Posterior vena cava (tissue), 2 donors: ENCODE results near the gene NEU3. TPM values are rescaled to one million over a fixed set of nuclear protein-coding genes. Genes with fewer than 3 reads are reported as not detected.
"Not testable (repeated sequence)": the region's sequence is repeated elsewhere in the genome, so short reads cannot be mapped to it uniquely, and the experiment has no call there.

Experiments
- DNase-seq: peaks from one replicate; pipeline ENCODE4 v3.0.0-alpha.2; 2020; ENCODE audit warnings: low spot score
- intact Hi-C, 2 donors: fragments of 100-400 bp; cut with DNase I; formaldehyde crosslinking; loops; one replicate each; pipeline versions ENCODE4 v1.14.1 to v1.14.2; 2022 to 2023
- total RNA-seq, 2 donors: library from RNA; stranded (reverse); fragmentation: NEBNext Ultra II Directional; extraction: Animal tissue kit (Norgen Biotek cat#: 25700); gene quantifications; one replicate each; pipeline ENCODE4 v1.2.1, GENCODE V29; 2021
- donor health status: DM: yes; HTN: yes; CAD: no.
- donor health status: DM: yes; HTN: yes; CAD: no.

The NEU3 gene
- total RNA-seq, 2 donors from 2014 or later = 6.3 to 6.8 TPM

DNA sequence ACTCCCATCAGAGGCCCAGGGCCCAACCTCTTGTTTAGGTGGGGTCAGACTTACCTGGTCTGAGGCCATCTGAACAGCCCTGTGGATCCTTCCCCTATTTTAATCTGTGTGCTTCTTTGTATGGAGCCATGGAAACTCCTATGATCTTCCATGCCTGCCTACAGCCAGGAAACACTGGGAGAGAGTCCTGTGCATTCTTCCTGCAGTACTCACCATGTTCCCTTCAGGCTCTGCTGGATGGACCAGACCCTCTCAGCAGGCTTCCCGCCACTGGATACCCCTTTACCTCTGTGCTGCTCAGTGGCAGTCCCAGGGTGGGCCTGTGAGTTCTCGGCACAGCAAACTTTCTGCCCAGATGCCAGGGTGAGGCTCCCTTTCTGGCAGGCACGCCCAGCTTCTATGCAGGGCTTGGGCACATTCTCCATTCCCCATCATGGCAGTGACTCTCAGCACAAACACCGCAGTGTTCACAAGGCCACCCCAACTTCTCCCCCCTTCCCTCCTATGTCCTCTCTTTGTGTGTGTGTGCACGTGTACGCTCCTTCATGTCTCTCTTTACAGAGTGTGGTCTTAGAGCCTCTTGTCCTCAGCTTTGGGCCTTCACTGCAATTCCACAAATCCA, 34.8 kb downstream of the NEU3 start:
- intact Hi-C loops = loop anchor here (10.0 kb wide), 3 partner anchors 99 to 371 kb away; partner anchors contain the start of genes RPS3 (in 1 of the 2) and TPBGL (in 1 of the 2)
- no peak for DNase-seq

DNA sequence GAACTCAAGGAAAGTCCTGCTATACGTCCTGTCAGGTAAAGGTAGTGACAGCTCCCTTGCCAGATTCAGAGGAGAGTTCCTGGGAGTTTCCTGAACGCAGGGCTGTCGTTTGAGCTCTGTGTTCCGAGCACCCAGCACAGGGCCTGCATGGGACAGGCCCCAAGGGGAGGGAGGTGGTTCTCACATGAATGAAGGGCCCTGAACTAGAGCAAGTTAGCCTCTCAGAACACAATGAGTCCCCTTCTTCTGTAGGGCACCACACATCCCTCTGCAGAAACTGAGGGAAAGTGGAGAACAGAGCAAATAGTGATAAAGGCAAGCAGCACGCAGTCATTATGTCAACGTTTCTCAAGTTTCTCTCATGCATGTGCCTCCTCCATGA, 35.3 kb downstream of the NEU3 start:
- DNase-seq = no peak
- intact Hi-C loops = loop anchor here (10.0 kb wide), 3 partner anchors 99 to 371 kb away; partner anchors contain the start of genes RPS3 (in 1 of the 2) and TPBGL (in 1 of the 2)

DNA sequence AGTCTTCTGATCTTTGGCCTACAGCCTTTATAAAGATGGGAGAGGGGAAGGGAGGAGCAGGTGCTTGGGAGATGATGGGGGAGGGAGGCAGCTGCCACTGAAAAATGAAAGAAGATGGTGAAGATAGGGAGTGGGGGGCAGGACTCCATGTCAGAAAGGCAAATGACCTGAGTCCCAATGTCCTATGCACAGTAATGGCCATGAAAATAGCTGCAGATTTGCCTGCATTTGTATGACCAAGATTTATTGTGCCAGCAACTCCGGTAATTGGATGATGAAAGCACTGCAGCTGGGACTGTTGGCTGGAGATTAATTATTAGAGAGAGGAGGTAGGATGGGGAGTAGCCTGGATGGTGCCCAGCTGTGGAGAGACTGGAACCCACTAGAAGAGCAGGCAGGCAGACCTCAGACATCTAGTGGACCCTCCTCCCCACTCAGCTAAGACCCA, 36.1 kb downstream of the NEU3 start:
- DNase-seq = no peak
- intact Hi-C loops = loop anchor here (10.0 kb wide), 3 partner anchors 100 to 370 kb away; partner anchors contain the start of genes RPS3 (in 1 of the 2) and TPBGL (in 1 of the 2)

DNA sequence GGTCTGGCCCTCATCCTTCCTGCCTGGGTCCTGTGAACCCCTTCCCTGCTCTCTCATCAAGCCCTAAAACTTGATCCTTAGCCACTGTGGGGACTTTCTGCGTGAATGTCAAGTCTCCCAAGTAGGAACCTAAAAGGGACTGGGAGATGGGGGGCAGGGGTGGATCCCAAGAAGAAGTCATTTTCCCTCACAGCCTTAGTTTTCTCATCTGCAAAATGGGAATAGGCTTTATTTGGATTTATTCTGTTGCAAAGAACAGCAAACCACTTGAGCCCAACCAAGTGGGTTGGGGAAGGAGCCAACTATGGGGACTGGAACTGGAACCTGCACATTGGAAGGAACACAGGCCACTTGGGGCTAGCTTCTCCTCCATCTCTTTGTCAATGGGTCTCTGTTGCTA, 36.8 kb downstream of the NEU3 start:
- intact Hi-C loops = loop anchor here (10.0 kb wide), 3 partner anchors 101 to 369 kb away; partner anchors contain the start of genes RPS3 (in 1 of the 2) and TPBGL (in 1 of the 2)
- DNase-seq = no peak

DNA sequence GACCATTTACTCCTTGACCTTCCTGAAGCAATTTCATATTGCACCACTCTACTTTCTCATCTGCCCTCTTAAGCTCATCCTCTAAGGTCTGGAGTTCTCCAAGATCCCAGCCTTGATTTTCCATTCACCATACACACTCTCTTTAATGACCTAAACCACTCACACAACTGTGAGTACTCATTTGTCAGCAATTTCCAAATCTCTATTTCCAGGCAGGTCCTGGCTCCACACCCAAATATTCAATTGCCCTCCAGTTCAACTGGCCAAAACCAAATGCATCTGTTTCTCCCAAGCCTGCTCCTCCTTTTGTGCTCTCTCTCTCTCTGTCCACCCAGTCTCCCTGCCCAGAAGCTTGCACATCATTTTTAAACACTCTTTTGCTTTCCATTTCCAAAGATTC, 39.6 kb downstream of the NEU3 start:
- DNase-seq = no peak
- intact Hi-C loops = loop anchor here (10.0 kb wide), 3 partner anchors 104 to 366 kb away; partner anchors contain the start of genes RPS3 (in 1 of the 2) and TPBGL (in 1 of the 2)

DNA sequence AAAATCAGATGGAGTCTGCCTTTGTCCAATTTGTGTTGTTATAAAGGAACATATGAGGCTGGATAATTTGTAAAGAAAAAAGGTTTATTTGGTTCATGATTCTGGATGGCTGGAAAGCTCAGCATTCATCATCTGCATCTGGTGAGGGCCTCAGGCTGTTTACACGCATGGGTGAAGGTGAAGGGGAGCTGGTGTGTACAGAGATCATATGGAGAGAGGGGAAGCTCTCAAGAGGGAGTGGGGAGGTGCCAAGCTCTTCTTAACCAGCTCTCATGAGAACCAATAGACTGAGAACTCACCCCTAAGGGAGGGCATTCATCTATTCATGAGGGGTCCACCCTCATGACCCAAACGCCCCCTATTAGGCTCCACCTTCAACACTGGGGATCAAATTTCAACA, 40.0 kb downstream of the NEU3 start:
- no peak for DNase-seq
- intact Hi-C loops = loop anchor here (10.0 kb wide), 3 partner anchors 104 to 366 kb away; partner anchors contain the start of genes RPS3 (in 1 of the 2) and TPBGL (in 1 of the 2)

DNA sequence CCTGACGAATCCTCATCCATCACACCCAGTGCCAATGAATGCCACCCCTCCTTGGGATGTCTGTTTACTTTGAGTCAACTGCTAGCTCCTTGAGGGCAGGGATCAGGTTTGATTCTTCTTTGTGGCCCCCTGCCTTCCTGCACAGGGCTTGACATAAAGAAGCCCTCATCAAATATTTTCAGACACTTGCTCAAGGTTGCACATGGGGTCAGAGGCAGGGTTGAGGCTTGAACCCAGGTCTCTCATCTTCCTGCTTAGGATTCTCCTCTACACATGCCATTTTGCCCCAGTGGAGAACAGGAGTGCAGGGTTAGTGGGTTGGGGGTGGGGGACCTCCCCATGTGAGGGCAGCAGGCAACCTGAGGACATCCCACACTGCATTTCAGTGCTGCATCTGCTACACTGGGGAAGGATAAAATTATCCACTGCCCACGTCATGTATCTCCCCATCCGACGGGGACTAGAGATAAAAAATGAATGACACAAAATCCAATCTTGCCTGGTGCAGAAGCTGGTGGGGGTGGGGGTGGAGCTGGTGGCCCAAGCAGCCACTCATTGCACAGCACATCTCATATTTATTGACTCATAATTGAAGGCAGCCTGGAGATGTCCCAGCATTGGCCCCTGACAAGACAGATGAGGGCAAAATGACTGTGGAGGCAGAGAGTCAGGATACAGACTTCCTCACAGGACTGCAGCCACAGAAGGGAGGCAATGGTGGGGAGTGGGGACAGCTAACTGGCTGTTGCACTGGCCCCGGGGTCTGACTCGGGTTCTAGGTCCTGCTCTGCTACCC, 41.3 kb downstream of the NEU3 start:
- intact Hi-C loops = loop anchor here (10.0 kb wide), 3 partner anchors 105 to 365 kb away; partner anchors contain the start of genes RPS3 (in 1 of the 2) and TPBGL (in 1 of the 2)
- DNase-seq = no peak

DNA sequence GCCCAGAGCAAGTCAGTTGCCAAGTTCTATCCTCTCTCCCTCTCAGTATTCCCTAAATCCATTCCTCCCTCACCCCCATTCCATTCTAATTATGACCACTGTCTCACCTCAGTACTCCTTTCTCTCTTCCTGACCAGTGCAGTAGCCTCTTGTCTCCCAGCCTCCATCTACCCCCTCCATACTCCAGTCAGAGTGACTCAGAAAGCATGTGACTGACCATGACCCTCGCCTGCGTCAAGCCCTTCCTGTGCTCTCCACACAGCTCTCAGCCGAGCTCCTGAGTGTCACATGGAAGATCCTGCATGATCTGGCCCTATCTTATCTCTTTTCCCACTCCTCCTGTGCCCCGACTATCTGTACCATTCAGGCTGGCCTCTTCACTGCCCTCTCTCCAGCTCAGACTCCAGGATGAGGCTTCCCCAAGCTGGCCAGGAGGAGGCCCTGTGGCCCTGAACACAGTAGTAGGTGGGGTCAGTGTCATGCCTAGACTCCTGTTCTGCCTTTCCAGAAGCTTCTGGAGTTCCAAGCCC, 42.6 kb downstream of the NEU3 start:
- intact Hi-C loops = no loop called here
- DNase-seq = no peak

DNA sequence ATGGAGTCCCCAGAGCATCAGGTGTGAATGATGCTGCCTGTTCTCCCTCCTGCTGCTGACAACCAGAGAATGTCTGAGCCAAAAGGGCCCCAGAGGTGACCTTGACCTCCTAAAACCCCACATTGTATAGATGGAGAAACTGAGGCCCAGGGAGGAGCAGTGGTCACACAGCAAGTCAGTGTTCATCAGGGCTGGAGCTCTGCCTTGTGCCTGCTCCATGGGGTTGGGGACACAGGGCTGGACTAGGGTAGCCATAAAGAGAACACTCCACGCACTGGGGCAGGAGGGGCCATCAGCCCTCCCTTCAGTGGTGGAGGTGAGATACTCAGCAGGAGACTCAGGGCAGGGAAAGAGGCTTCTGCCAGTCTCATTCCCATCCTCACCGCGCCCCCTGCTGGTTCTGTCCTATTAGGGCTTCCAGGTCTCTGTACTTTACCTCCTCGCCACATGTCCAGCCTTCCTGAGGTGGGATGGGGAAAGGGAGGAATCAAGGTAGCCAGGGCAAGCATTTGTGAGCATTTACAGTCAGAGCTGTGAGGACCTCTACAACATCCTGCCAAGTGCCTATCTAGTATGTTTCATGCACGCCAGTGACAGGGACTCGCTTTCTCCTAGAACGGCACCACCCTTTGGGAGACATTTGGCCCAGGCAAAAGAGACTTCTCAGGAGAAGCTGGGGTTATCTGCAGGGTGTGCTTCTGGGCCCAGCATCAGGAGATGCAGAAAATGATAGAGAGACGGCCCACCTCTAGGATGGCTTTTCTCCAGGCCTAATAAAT, 43.2 kb downstream of the NEU3 start:
- DNase-seq = peak; percentile 88
- intact Hi-C loops = no loop called here

DNA sequence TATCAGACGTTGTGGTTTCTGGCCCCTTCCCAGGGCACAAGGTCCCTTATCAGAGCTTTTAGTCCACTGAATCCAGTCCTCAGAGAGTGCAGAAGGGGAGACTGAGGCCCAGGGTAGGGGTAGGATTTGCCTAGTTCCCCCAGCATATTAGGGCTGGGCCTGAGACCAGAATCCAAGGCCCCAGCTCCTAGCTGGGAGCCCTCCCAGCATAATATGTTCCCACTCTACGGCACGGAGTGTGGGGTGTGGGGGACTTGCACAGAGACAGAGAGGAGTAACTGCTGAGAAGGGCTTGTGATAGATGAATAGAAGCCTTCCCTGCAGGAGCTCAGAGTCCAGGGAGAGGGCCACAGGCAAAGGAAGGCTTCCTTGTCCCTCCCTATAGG, 43.8 kb downstream of the NEU3 start:
- no peak for DNase-seq
- intact Hi-C loops = no loop called here

DNA sequence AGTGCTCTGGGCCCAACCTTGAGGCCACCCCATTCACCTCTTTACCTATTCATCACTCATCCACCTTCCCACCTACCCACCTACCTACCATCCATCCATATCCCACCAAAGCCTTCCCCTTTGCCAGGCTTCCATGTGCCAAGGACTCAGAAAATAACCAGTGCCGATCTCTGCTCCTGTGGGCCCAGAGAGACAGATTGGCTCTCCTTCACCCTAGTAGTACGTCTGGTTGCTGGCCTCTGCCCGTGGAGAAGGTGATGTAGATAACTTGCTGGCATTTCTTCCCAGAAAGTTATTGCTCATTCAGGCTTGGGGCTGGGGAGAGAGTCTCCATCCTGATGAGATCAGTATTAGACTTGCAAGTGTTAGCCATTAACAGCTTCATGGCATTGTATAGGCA, 45.2 kb downstream of the NEU3 start:
- no peak for DNase-seq
- intact Hi-C loops = no loop called here

DNA sequence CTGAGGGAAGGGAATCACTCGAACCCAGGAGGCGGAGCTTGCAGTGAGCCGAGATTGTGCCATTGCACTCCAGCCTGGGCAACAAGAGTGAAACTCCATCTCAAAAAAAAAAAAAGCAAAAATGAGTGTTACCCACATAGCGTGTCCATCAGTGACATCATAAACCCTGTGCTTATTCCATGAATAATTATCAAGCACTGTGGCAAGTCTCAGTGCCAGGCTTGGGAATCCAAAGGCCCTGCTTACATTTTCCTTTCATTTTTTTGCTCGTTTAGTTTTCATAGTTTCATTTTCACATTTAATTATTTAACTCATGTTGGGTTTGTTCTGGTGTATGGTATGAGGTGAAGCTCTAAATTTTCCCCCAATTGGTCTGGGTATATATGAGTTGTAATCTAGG, 46.5 kb downstream of the NEU3 start:
- DNase-seq = no peak
- intact Hi-C loops = no loop called here

DNA sequence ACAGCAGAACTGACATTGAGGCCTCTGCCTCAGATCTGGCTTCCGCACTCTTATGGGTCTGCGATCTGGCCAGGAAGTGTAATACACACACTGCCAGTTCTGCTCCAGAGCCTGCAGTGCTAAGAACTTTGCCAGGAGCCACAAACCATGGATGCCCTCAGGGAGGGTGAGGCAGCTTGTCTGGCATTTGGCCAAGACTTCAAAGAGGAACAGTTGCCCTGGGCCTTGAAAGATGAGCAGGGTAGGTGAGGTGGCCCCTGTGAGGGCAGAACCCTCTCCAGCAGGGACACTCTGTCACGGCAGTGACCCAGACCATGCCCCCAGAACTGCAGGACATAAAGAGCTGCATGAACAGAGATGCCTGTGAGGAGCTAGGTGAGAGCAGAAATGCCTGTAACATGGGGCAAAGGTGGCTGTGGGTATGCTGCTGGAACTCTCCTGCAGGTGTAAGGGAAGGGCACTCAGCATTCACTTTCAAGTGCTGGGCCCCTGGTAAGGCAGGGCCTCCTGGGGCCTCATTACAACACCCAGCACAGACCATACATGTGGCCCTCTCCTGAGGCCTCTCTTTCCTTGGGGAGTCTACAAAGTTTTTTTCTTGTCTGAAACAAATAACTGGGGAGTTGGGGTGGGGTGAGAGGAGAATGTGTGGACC, 47.3 kb downstream of the NEU3 start:
- intact Hi-C loops = no loop called here
- no peak for DNase-seq

DNA sequence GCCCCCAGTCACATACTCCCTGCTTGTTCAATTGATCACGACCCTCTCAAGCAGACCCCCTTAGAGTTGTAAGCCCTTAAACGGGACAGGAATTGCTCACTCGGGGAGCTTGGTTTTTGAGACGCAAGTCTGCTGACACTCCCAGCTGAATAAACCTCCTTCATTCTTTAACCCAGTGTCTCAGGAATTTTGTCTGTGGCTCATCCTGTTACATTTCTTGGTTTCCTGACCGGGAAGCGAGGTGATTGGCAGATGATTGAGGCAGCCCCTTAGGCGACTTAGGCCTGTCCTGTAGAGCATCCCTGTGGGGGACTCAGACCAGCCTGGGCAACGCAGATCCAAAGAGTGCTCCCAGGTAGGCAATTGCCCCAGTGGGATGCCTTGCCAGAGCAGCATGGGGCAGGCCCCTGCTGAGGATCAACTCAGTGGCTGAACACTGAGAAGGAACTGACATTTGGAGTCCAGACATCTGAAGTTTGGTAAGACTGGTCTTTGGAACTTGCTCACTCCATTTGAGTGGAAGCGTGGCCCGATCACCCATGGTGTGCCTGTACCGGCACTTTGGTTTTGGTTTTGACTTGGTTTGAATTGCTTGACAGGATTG, 51.5 kb downstream of the NEU3 start:
- intact Hi-C loops = no loop called here
- no peak for DNase-seq

DNA sequence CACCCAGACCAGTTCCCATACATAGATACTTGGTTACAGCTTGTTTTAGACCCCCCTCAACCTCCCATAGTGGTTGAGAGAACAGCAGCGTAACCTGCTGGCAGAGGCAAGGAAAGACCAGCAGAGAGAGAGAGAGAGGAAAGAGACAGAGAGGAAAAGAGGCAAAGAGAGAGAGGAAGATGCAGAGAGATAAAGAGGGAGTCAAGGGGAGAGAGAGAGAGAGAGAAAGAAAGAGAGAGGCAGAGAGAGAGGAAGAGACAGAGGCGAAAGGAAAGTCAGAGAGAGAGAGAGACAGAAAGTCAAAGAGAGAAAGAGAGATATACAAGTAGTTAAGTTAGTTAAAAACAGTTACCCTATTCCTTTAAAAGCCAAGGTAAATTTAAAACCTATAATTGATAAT, 52.5 kb downstream of the NEU3 start:
- intact Hi-C loops = no loop called here
- DNase-seq = no peak

DNA sequence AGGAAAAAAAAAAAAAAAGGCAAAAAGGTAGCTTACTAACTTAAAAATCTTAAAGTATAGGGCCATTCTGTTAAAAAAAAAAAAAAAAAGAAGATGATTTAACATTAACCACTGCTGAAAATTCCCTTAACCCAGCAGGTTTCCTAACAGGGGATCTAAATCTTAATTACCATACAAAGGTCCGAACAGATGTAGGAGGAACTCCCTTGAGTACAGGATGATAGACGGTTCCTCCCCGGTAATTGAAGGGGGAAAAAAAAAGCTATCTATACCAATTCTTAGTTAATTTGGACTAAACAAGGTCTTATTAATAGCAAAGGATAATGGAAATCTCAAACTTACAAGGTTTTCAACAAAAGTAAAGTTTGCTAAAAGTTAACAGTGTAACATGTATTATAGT, 53.1 kb downstream of the NEU3 start:
- intact Hi-C loops = not testable (repeated sequence)

DNA sequence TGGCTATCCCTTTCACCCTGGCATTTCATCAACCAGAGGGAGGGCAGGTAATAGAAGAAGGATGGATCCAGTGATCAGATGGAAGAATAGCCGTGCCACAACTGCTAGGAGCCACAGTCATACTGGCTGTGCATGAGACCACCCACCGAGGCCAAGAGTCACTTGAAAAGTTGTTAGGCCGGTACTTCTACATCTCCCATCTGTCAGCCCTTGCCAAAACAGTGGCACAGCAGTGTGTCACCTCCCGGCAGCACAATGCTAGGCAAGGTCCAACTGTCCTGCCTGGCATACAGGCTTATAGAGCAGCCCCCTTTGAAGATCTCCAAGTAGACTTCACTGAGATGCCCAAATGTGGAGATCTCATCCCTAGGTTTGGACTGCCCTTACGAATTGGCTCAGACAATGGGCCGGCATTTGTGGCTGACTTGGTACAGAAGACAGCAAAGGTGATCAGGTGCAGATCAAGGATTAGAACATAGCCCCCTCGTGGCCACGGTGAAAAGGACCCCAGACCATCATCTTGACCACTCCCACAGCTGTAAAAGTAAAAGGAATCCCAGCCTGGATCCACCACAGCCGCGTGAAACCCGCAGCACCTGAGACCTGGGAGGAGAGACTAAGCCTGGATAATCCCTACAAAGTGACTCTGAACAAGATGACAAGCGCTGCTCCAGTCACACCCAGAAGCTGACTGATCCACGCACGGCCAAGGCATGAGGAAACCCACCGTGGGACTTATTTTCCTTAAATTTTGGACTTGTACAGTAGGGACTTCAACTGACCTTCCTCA, 55.8 kb downstream of the NEU3 start:
- intact Hi-C loops, DNase-seq: not testable (repeated sequence)

More for the DNA sequence above, 53.1 kb downstream of the NEU3 start:
- not testable (repeated sequence) for DNase-seq
